ENCODE measurements around the gene NDUFB7.

DNA sequence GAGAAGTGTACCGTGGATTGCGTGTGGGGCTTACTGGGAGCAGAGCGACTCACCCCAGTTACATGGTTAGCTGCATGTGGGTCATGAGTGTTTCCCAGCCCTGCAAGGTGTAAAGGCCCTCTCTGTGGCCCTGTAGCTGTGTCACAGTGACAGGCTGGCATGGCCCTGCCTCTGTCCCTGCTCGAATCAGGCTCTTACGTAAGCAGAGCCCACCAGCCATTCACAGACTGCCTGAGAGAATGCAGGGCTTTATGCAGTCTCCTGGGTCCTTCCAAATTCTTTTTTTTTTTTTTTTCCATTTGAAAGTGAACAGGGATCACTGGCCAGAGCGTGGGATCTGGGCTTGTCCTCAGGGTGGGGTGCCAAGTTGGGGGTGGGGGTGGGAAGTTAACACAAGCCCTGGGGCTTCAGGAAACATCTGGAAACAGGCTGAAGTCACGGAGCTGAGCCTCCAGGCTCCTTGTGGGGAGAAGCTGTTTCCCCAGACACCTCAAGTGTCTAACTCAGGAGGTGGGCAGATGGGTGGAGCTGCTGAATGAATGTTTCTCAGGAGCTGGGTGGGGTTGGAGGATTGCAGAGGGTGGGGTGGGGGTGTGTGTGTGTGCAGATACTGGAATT, 29.0 kb downstream of the NDUFB7 start:
- TF ChIP-seq, protein P1, sequence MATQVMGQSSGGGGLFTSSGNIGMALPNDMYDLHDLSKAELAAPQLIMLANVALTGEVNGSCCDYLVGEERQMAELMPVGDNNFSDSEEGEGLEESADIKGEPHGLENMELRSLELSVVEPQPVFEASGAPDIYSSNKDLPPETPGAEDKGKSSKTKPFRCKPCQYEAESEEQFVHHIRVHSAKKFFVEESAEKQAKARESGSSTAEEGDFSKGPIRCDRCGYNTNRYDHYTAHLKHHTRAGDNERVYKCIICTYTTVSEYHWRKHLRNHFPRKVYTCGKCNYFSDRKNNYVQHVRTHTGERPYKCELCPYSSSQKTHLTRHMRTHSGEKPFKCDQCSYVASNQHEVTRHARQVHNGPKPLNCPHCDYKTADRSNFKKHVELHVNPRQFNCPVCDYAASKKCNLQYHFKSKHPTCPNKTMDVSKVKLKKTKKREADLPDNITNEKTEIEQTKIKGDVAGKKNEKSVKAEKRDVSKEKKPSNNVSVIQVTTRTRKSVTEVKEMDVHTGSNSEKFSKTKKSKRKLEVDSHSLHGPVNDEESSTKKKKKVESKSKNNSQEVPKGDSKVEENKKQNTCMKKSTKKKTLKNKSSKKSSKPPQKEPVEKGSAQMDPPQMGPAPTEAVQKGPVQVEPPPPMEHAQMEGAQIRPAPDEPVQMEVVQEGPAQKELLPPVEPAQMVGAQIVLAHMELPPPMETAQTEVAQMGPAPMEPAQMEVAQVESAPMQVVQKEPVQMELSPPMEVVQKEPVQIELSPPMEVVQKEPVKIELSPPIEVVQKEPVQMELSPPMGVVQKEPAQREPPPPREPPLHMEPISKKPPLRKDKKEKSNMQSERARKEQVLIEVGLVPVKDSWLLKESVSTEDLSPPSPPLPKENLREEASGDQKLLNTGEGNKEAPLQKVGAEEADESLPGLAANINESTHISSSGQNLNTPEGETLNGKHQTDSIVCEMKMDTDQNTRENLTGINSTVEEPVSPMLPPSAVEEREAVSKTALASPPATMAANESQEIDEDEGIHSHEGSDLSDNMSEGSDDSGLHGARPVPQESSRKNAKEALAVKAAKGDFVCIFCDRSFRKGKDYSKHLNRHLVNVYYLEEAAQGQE (IDR thresholded peaks at IDR 0.05; ENCODE audit: insufficient read depth in 1 of 2, low read depth in 2 of 2, low read length in 2 of 2) = no peak
- no peak for TF ChIP-seq POLR2AphosphoS5 (IDR thresholded peaks at IDR 0.05; ENCODE audit: low read depth, low read length)

Measured in PFSK-1 (cell line).